Vagina (tissue), 2 donors: Measurements from ENCODE around the gene FAM151A. TPM values are rescaled to one million over a fixed set of nuclear protein-coding genes. Genes with fewer than 3 reads are reported as not detected.

Experiments used
- DNase-seq, 2 donors: peaks; one replicate each; pipeline ENCODE4 v3.0.0-alpha.2; 2017; ENCODE audit errors: extremely low spot score in 2 of 2
- H3K27ac ChIP-seq: fragments of 200-600 bp; sonication (generic); one replicate; pipeline ENCODE4 v1.5.1; 2019
- H3K27me3 ChIP-seq: fragments of 200-600 bp; sonication (generic); one replicate; pipeline ENCODE4 v1.5.1; 2019
- H3K36me3 ChIP-seq, 2 donors: fragments of 200-600 bp; sonication (generic); one replicate each; pipeline ENCODE4 v1.5.1; 2017 to 2019
- H3K4me1 ChIP-seq: fragments of 200-600 bp; sonication (generic); one replicate; pipeline ENCODE4 v1.5.1; 2019
- H3K4me3 ChIP-seq, 2 donors: fragments of 200-600 bp; sonication (generic); 1 replicate in 1 of 2; 2 replicates in 1 of 2; pipeline ENCODE4 v1.5.1; 2016 to 2019
- H3K9me3 ChIP-seq: fragments of 200-600 bp; sonication (generic); one replicate; pipeline ENCODE4 v1.5.1; 2019
- CTCF ChIP-seq, 3 experiments: fragments of 450-650 bp in 2 of 3; fragments of 200-600 bp in 1 of 3; sonication (generic) in 1 of 3; IDR thresholded peaks; one replicate each; pipeline ENCODE4 v1.5.1; 2017 to 2019; ENCODE audit warnings: antibody characterized with exemption in 3 of 3, mild to moderate bottlenecking in 2 of 3, moderate library complexity in 2 of 3
- POLR2A ChIP-seq, 2 donors: fragments of 450-650 bp; IDR thresholded peaks; one replicate each; pipeline ENCODE4 v1.6.1; 2017; ENCODE audit warnings: antibody characterized with exemption in 2 of 2, mild to moderate bottlenecking in 2 of 2, moderate library complexity in 2 of 2
- POLR2AphosphoS5 ChIP-seq, 2 donors: sonication (generic); formaldehyde crosslinking; IDR thresholded peaks; one replicate each; pipeline ENCODE4 v1.9.0; 2017; ENCODE audit warnings: antibody characterized with exemption in 2 of 2, mild to moderate bottlenecking in 2 of 2, low read depth in 1 of 2; ENCODE audit not compliant: insufficient read depth in 1 of 2
- intact Hi-C: fragments of 100-400 bp; cut with DNase I; formaldehyde crosslinking; loops from one replicate; pipeline ENCODE4 v1.15.1; 2023
- total RNA-seq: library from RNA; depleted of rRNA; stranded (reverse); fragments of >200 nt; gene quantifications from one replicate; pipeline ENCODE4 v1.2.3, GENCODE V29; 2016

The FAM151A gene
- total RNA-seq, 1 donor from 2014 or later = not detected

DNA sequence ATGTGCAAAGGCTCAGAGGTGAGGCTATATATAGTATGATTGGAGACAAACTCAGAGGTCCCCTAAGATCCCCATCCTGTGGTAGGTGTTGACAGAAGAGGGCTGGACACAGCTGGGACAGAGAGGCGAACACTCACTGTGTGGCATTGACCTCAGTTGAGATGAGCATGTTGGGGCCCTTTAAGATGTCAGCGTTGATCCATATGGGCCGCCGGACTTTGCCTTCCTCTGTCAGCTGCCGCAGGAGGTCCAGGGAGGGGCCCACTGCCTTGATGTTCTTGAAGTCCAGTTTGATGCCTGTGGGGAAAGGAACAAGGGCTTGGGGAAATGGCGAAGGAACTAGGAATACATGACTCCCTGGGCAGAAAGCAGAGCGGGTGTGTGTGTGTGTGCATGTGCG lies 8.8 kb downstream of the FAM151A start:
- Histone ChIP-seq H3K36me3 (no peaks in the 10 kb centered on the region), H3K4me3 (no peak overlapping the region), H3K27ac (no peak overlapping the region), H3K9me3 (no peaks in the 10 kb centered on the region), H3K4me1 (no peaks in the 10 kb centered on the region), H3K27me3 (no peaks in the 10 kb centered on the region)
- TF ChIP-seq POLR2AphosphoS5 (IDR thresholded peaks at IDR 0.05; ENCODE audit: insufficient read depth in 1 of 2, low read depth in 1 of 2) (no peak), CTCF (IDR thresholded peaks at IDR 0.05) (no peak), POLR2A (IDR thresholded peaks at IDR 0.05) (no peak)
- DNase-seq = peak in 1 of 2 donors; percentile 22
- intact Hi-C loops = no loop called here

DNA sequence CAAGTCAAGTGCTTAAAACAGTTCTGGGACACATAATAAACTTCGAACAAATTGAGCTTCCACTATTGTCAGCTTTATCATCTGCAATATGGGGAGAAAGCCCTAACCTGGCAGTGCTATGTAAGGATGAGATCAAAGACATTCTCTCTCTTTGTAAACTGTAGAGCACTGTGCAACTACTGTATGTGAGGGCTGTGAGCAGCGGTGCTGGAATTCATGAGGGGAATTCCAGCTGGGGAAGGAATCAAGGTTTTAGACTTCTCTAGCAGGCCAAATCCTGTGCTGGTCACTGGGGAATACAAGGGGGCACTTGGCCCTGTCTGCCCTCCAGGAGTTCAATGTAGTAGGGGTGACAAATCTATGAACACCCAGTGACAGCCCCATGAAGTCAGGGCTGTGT lies 9.3 kb downstream of the FAM151A start:
- intact Hi-C loops = no loop called here
- peak in 1 of 2 donors; percentile 67 for DNase-seq
- no peaks in the 10 kb centered on the region for H3K9me3 ChIP-seq

GRCh38 chr1:54611621-54612020 lies 11.7 kb downstream of the FAM151A start:
- DNase-seq = no peak
- Histone ChIP-seq H3K4me1 (no peaks in the 10 kb centered on the region), H3K27me3 (no peaks in the 10 kb centered on the region), H3K4me3 (no peak overlapping the region), H3K36me3 (no peaks in the 10 kb centered on the region), H3K9me3 (no peaks in the 10 kb centered on the region), H3K27ac (no peak overlapping the region)
- intact Hi-C loops = no loop called here
- TF ChIP-seq CTCF (IDR thresholded peaks at IDR 0.05) (no peak), POLR2AphosphoS5 (IDR thresholded peaks at IDR 0.05; ENCODE audit: insufficient read depth in 1 of 2, low read depth in 1 of 2) (no peak), POLR2A (IDR thresholded peaks at IDR 0.05) (no peak)

More for the DNA sequence above, 9.3 kb downstream of the FAM151A start:
- H3K4me3 ChIP-seq = no peak overlapping the region
- H3K4me1 ChIP-seq = no peaks in the 10 kb centered on the region
- H3K27ac ChIP-seq = no peak overlapping the region
- no peaks in the 10 kb centered on the region for H3K36me3 ChIP-seq
- TF ChIP-seq POLR2A (IDR thresholded peaks at IDR 0.05) (no peak), CTCF (IDR thresholded peaks at IDR 0.05) (no peak), POLR2AphosphoS5 (IDR thresholded peaks at IDR 0.05; ENCODE audit: insufficient read depth in 1 of 2, low read depth in 1 of 2) (no peak)
- H3K27me3 ChIP-seq = no peaks in the 10 kb centered on the region

- no peak for DNase-seq
- TF ChIP-seq POLR2A (IDR thresholded peaks at IDR 0.05) (no peak), CTCF (IDR thresholded peaks at IDR 0.05) (no peak), POLR2AphosphoS5 (IDR thresholded peaks at IDR 0.05; ENCODE audit: insufficient read depth in 1 of 2, low read depth in 1 of 2) (no peak)
- intact Hi-C loops = no loop called here
Measured at GRCh38 chr1:54610601-54611580, 12.4 kb downstream of the FAM151A start.

DNA sequence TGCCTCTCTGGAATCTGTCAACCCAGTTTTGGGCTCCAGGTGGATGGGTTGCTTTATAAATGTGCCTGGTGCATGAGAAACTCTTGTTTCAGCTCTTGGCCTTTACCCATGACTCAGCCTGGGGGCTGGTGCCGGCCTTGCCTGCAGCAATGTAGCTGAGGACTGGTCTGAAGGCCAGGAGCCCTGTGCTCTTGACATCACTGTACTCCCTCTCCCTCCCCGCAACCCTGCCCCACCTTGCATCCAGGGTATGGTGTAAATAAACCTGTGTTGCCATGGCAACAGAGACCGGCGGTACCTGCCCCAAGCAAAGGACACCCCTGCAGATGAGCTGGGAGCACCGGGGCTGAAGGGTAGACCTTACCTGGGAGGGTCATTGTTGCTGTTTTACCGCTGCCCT lies 13.3 kb downstream of the FAM151A start:
- TF ChIP-seq CTCF (IDR thresholded peaks at IDR 0.05) (no peak), POLR2AphosphoS5 (IDR thresholded peaks at IDR 0.05; ENCODE audit: insufficient read depth in 1 of 2, low read depth in 1 of 2) (no peak), POLR2A (IDR thresholded peaks at IDR 0.05) (no peak)

More at GRCh38 chr1:54610601-54611580, 12.4 kb downstream of the FAM151A start:
- H3K9me3 ChIP-seq = no peaks in the 10 kb centered on the region
- H3K27me3 ChIP-seq = no peaks in the 10 kb centered on the region
- no peak overlapping the region for H3K4me3 ChIP-seq
- H3K27ac ChIP-seq = no peak overlapping the region
- H3K36me3 ChIP-seq = no peaks in the 10 kb centered on the region
- no peaks in the 10 kb centered on the region for H3K4me1 ChIP-seq

More for the DNA sequence above, 13.3 kb downstream of the FAM151A start:
- Histone ChIP-seq H3K27me3 (no peaks in the 10 kb centered on the region), H3K4me1 (no peaks in the 10 kb centered on the region), H3K36me3 (no peaks in the 10 kb centered on the region), H3K9me3 (no peaks in the 10 kb centered on the region), H3K27ac (no peak overlapping the region), H3K4me3 (no peak overlapping the region)
- DNase-seq = no peak
- intact Hi-C loops = no loop called here
